GM21529 (cell line): Measurements from ENCODE around the gene CERK.
"Not testable (repeated sequence)": the region's sequence is repeated elsewhere in the genome, so short reads cannot be mapped to it uniquely, and the experiment has no call there.

Experiments used
- ATAC-seq: cut with Tn5 transposase; IDR thresholded peaks from one replicate; pipeline ENCODE4 v1.9.1; 2021; ENCODE audit not compliant: unreplicated experiment

Gene CERK

GRCh38 chr22:46650078-46650810, 87.8 kb downstream of the CERK start:
- ATAC-seq: no peak

- no peak for ATAC-seq
Measured at GRCh38 chr22:46649141-46650077, 88.6 kb downstream of the CERK start.

GRCh38 chr22:46648225-46648820, 89.7 kb downstream of the CERK start:
- ATAC-seq: not testable (repeated sequence)

- ATAC-seq: no peak
Measured at GRCh38 chr22:46646531-46647215, 91.4 kb downstream of the CERK start.

GRCh38 chr22:46642840-46643480, 95.1 kb downstream of the CERK start:
- not testable (repeated sequence) for ATAC-seq

GRCh38 chr22:46641811-46642266, 96.2 kb downstream of the CERK start:
- no peak for ATAC-seq

GRCh38 chr22:46640293-46641055, 97.6 kb downstream of the CERK start:
- no peak for ATAC-seq

GRCh38 chr22:46639843-46640242, 98.2 kb downstream of the CERK start:
- ATAC-seq: no peak

- ATAC-seq: no peak
Measured at GRCh38 chr22:46638601-46639431, 99.2 kb downstream of the CERK start.

GRCh38 chr22:46637711-46638600, 100.1 kb downstream of the CERK start:
- ATAC-seq: no peak

- ATAC-seq: no peak
Measured at GRCh38 chr22:46636221-46637002, 101.6 kb downstream of the CERK start.

GRCh38 chr22:46635756-46636155, 102.3 kb downstream of the CERK start:
- no peak for ATAC-seq

GRCh38 chr22:46634973-46635685, 102.9 kb downstream of the CERK start:
- ATAC-seq: not testable (repeated sequence)
